Aorta (tissue), 5 donors: Measurements from ENCODE around the gene FXYD3. TPM values are rescaled to one million over a fixed set of nuclear protein-coding genes. Genes with fewer than 3 reads are reported as not detected.

Experiments
- ATAC-seq: fragments of 200-7000 bp; cut with Tn5 transposase; one replicate; pipeline ENCODE4 v1.9.1; 2022; ENCODE audit warnings: moderate library complexity; ENCODE audit not compliant: low FRiP score
- DNase-seq, 2 donors: peaks; one replicate each; pipeline ENCODE4 v3.0.0-alpha.2; 2020
- H3K27ac ChIP-seq, 2 donors: one replicate each; pipeline ENCODE4 v1.5.1; 2013; ENCODE audit warnings: low read length in 2 of 2, mild to moderate bottlenecking in 2 of 2, moderate library complexity in 2 of 2, control low read depth in 1 of 2, inconsistent platforms in 1 of 2, low read depth in 1 of 2
- H3K27me3 ChIP-seq, 2 donors: one replicate each; pipeline ENCODE4 v1.6.1; 2013; ENCODE audit warnings: control low read depth in 1 of 2, low read length in 1 of 2, mild to moderate bottlenecking in 1 of 2, moderate library complexity in 1 of 2; ENCODE audit not compliant: insufficient read depth in 2 of 2, control insufficient read depth in 1 of 2
- H3K36me3 ChIP-seq, 2 donors: one replicate each; pipeline ENCODE4 v1.6.1; 2013; ENCODE audit warnings: control low read depth in 1 of 2, low read length in 1 of 2, mild to moderate bottlenecking in 1 of 2; ENCODE audit not compliant: insufficient read depth in 2 of 2, control insufficient read depth in 1 of 2
- H3K4me1 ChIP-seq, 2 donors: one replicate each; pipeline ENCODE4 v1.6.1; 2013; ENCODE audit warnings: low read length in 2 of 2, control low read depth in 1 of 2, mild to moderate bottlenecking in 1 of 2, moderate library complexity in 1 of 2; ENCODE audit not compliant: insufficient read depth in 2 of 2, control insufficient read depth in 1 of 2
- H3K4me3 ChIP-seq, 2 donors: one replicate each; pipeline ENCODE4 v1.5.1; 2013; ENCODE audit warnings: low read length in 2 of 2, control low read depth in 1 of 2, mild to moderate bottlenecking in 1 of 2
- H3K9me3 ChIP-seq: one replicate; pipeline ENCODE4 v1.6.1; 2013; ENCODE audit warnings: mild to moderate bottlenecking, low read length; ENCODE audit not compliant: control insufficient read depth
- WGBS, 2 donors: extraction: QIAGEN DNeasy Blood & Tissue Kit; methylation state at CpG; one replicate each; pipeline ENCODE4 v1.1.7; 2013; 5-methylcytosine and 5-hydroxymethylcytosine counted together
- intact Hi-C, 2 donors: fragments of 100-400 bp; cut with DNase I; formaldehyde crosslinking; loops; one replicate each; pipeline versions ENCODE4 v1.14.2 to v1.15.0; 2022
- polyA plus RNA-seq, 2 donors: library from polyadenylated mRNA; stranded (reverse); fragments of 200-250 nt; gene quantifications; one replicate each; pipeline ENCODE4 v1.2.3, GENCODE V29; 2013
- total RNA-seq, 2 donors: library from RNA; stranded (reverse); fragmentation: NEBNext Ultra II Directional; extraction: Animal tissue kit (Norgen Biotek cat#: 25700); gene quantifications; one replicate each; pipeline ENCODE4 v1.2.1, GENCODE V29; 2021
- donor health status: healthy with polysubstance abuse.
- donor health status: Bipolar disorder and iron deficiency.
- donor health status: DM: no; HTN: no; CAD: no.
- donor health status: DM: no; HTN: no; CAD: no.
- donor health status: DM: yes; HTN: yes; CAD: no.

The FXYD3 gene
- total and polyA plus RNA-seq, 4 donors = 0.49 to 77.6 (median 4.3) TPM

- Histone ChIP-seq H3K36me3 (peaks cover 0 to 2% of the 10 kb centered on the region in 2 donors), H3K27me3 (no peaks in the 10 kb centered on the region), H3K4me1 (no peaks in the 10 kb centered on the region), H3K27ac (no peak overlapping the region), H3K9me3 (no peaks in the 10 kb centered on the region), H3K4me3 (peak overlapping the region; percentile 47 to 54)
- ATAC-seq = peak; percentile 38
- intact Hi-C loops = loop anchor here in 1 of 2 donors (5.0 kb wide), 1 partner anchor 113 kb away; the partner anchor contains the start of gene USF2
- peak in 1 of 2 donors; percentile 68 for DNase-seq
- 1% methylated on average over 24 to 36 of the region's 36 CpGs for WGBS, 2 donors
Observed at GRCh38 chr19:35153701-35154524, 38.3 kb downstream of the FXYD3 start.

- H3K27me3 ChIP-seq = no peaks in the 10 kb centered on the region
- WGBS, 2 donors = 0 to 1% methylated on average over 32 to 49 of the region's 49 CpGs
- peak; percentile 85 to 91 for DNase-seq
- peak; percentile 80 for ATAC-seq
- peak within 1 kb of the TSS in 1 of 2 donors; percentile 32 for H3K27ac ChIP-seq
- H3K36me3 ChIP-seq = peaks cover 0 to 2% of the 10 kb centered on the region in 2 donors
- H3K4me1 ChIP-seq = no peaks in the 10 kb centered on the region
- intact Hi-C loops = loop anchor here (5.0 kb wide), 2 partner anchors 113 to 568 kb away; partner anchors contain the start of gene USF2 (in 1 of the 2)
- H3K9me3 ChIP-seq = no peaks in the 10 kb centered on the region
- H3K4me3 ChIP-seq = peak within 1 kb of the TSS; percentile 47 to 54
Observed at GRCh38 chr19:35154525-35155406, 39.1 kb downstream of the FXYD3 start, which contains the start of gene FXYD5. FXYD5 (plus strand) TSS chr19:35154735; CDS start chr19:35155551, 816 bp downstream.

GRCh38 chr19:35155441-35155840 lies 39.8 kb downstream of the FXYD3 start:
- WGBS, 2 donors = 27 to 34% methylated on average over 16 to 17 of the region's 17 CpGs
- Histone ChIP-seq H3K9me3 (no peaks in the 10 kb centered on the region), H3K36me3 (peaks cover 0 to 2% of the 10 kb centered on the region in 2 donors), H3K4me1 (no peaks in the 10 kb centered on the region), H3K27me3 (no peaks in the 10 kb centered on the region), H3K27ac (no peak overlapping the region), H3K4me3 (no peak overlapping the region)
- DNase-seq (no peak), ATAC-seq (no peak)
- intact Hi-C loops = loop anchor here in 1 of 2 donors (5.0 kb wide), 1 partner anchor 567 kb away; no protein-coding TSS in a partner anchor

GRCh38 chr19:35155981-35156672 lies 40.5 kb downstream of the FXYD3 start:
- no peak for ATAC-seq
- Histone ChIP-seq H3K36me3 (peaks cover 0 to 2% of the 10 kb centered on the region in 2 donors), H3K9me3 (no peaks in the 10 kb centered on the region), H3K27ac (no peak overlapping the region), H3K4me1 (no peaks in the 10 kb centered on the region), H3K27me3 (no peaks in the 10 kb centered on the region), H3K4me3 (no peak overlapping the region)
- WGBS, 2 donors = 90 to 91% methylated on average over 6 of the region's 6 CpGs
- intact Hi-C loops = loop anchor here in 1 of 2 donors (5.0 kb wide), 1 partner anchor 566 kb away; no protein-coding TSS in a partner anchor
- no peak for DNase-seq

GRCh38 chr19:35156673-35157014 lies 41.0 kb downstream of the FXYD3 start:
- H3K27me3 ChIP-seq = no peaks in the 10 kb centered on the region
- DNase-seq (no peak), ATAC-seq (no peak)
- H3K4me1 ChIP-seq = no peaks in the 10 kb centered on the region
- intact Hi-C loops = loop anchor here in 1 of 2 donors (5.0 kb wide), 1 partner anchor 566 kb away; no protein-coding TSS in a partner anchor
- WGBS, 2 donors = 66 to 82% methylated on average over 7 of the region's 7 CpGs
- H3K4me3 ChIP-seq = no peak overlapping the region
- no peak overlapping the region for H3K27ac ChIP-seq
- peaks cover 0 to 3% of the 10 kb centered on the region in 2 donors for H3K36me3 ChIP-seq
- H3K9me3 ChIP-seq = no peaks in the 10 kb centered on the region

GRCh38 chr19:35157431-35157830 lies 41.8 kb downstream of the FXYD3 start:
- intact Hi-C loops = loop anchor here in 1 of 2 donors (5.0 kb wide), 1 partner anchor 565 kb away; no protein-coding TSS in a partner anchor
- Histone ChIP-seq H3K4me3 (no peak overlapping the region), H3K9me3 (peaks cover 2% of the 10 kb centered on the region), H3K36me3 (peaks cover 0 to 3% of the 10 kb centered on the region in 2 donors), H3K27ac (no peak overlapping the region), H3K4me1 (no peaks in the 10 kb centered on the region), H3K27me3 (no peaks in the 10 kb centered on the region)
- DNase-seq (no peak), ATAC-seq (no peak)
- WGBS, 2 donors = 97% methylated on average over 4 of the region's 4 CpGs

- peaks cover 8% of the 10 kb centered on the region for H3K9me3 ChIP-seq
- intact Hi-C loops = loop anchor here in 1 of 2 donors (5.0 kb wide), 1 partner anchor 563 kb away; no protein-coding TSS in a partner anchor
- WGBS, 2 donors = 84 to 90% methylated on average over 8 of the region's 8 CpGs
- no peak overlapping the region for H3K27ac ChIP-seq
- DNase-seq (no peak), ATAC-seq (no peak)
- H3K36me3 ChIP-seq = peaks cover 0 to 10% of the 10 kb centered on the region in 2 donors
- no peaks in the 10 kb centered on the region for H3K27me3 ChIP-seq
- no peak overlapping the region for H3K4me3 ChIP-seq
- H3K4me1 ChIP-seq = no peaks in the 10 kb centered on the region
Observed at GRCh38 chr19:35159606-35160005, 44.0 kb downstream of the FXYD3 start.
